IMR-90 (cell line): Measurements from ENCODE around the gene TMEM239. TPM values are rescaled to one million over a fixed set of nuclear protein-coding genes. Genes with fewer than 3 reads are reported as not detected.

Source experiments
- ATAC-seq: fragments of 200-7000 bp; cut with Tn5 transposase; 2 replicates; pipeline ENCODE4 v1.9.1; 2020; ENCODE audit warnings: low read depth, mild to moderate bottlenecking, moderate library complexity
- BruUV-seq: library from RNA; stranded (reverse); fragments of 400-500 nt; replicated peaks from 2 replicates; lab custom pipeline; 2021; lab: Mats Ljungman, UMichigan
- CTCF ChIA-PET: fragments of 300-600 bp; formaldehyde crosslinking; extraction: SDS; loops from one replicate; lab custom pipeline; 2021; ENCODE audit warnings: antibody characterized with exemption; lab: Yijun Ruan, JAX
- POLR2A ChIA-PET: fragments of 300-600 bp; sonication (Branson Sonifier 250); formaldehyde crosslinking; loops from one replicate; lab custom pipeline; 2022; ENCODE audit warnings: antibody characterized with exemption; ENCODE audit not compliant: unreplicated experiment; lab: Charles Lee
- DNase-seq: peaks from one replicate; pipeline ENCODE4 v3.0.0; 2013
- H2AFZ ChIP-seq: replicated peaks from 2 replicates; pipeline ENCODE3; 2013; ENCODE audit warnings: low read length, mild to moderate bottlenecking; ENCODE audit not compliant: poor library complexity
- H2AK5ac ChIP-seq: 2 replicates; pipeline ENCODE4 v1.6.1; 2013; ENCODE audit warnings: low read depth, low read length, inconsistent platforms
- H2AK9ac ChIP-seq: replicated peaks from 2 replicates; pipeline ENCODE3; 2013; ENCODE audit warnings: mild to moderate bottlenecking, low read depth, low read length, moderate library complexity; ENCODE audit not compliant: poor library complexity
- H2BK120ac ChIP-seq: 2 replicates; pipeline ENCODE4 v1.6.1; 2013; ENCODE audit warnings: low read depth, low read length, inconsistent platforms
- H2BK15ac ChIP-seq: 3 replicates; pipeline ENCODE4 v1.6.1; 2013; ENCODE audit warnings: low read depth, low read length, inconsistent platforms
- H2BK20ac ChIP-seq: 2 replicates; pipeline ENCODE4 v1.6.1; 2013; ENCODE audit warnings: low read depth, mild to moderate bottlenecking, inconsistent platforms, low read length, moderate library complexity
- H2BK5ac ChIP-seq: 2 replicates; pipeline ENCODE4 v1.6.1; 2013; ENCODE audit warnings: mild to moderate bottlenecking, low read depth, low read length, inconsistent platforms; ENCODE audit not compliant: poor library complexity, severe bottlenecking
- H3K14ac ChIP-seq: replicated peaks from 2 replicates; pipeline ENCODE4 v1.6.1; 2013; ENCODE audit warnings: low read depth, low read length, inconsistent platforms
- H3K18ac ChIP-seq: 2 replicates; pipeline ENCODE4 v1.6.1; 2013; ENCODE audit warnings: low read depth, low read length, control low read depth
- H3K23ac ChIP-seq: 2 replicates; pipeline ENCODE4 v1.6.1; 2013; ENCODE audit warnings: low read depth, low read length, inconsistent platforms
- H3K27ac ChIP-seq: 2 replicates; pipeline ENCODE4 v1.5.1; 2013; ENCODE audit warnings: mild to moderate bottlenecking, control low read depth, low read length; ENCODE audit not compliant: insufficient read depth
- H3K27me3 ChIP-seq: 2 replicates; pipeline ENCODE4 v1.6.1; 2013; ENCODE audit warnings: low read length; ENCODE audit not compliant: control insufficient read depth, insufficient read depth
- H3K36me3 ChIP-seq: 2 replicates; pipeline ENCODE4 v1.6.1; 2013; ENCODE audit warnings: low read length, mixed read lengths; ENCODE audit not compliant: control insufficient read depth, insufficient read depth
- H3K4ac ChIP-seq: 2 replicates; pipeline ENCODE4 v1.6.1; 2013; ENCODE audit warnings: low read depth, low read length, inconsistent platforms
- H3K4me1 ChIP-seq: 2 replicates; pipeline ENCODE4 v1.6.1; 2013; ENCODE audit warnings: low read length, mixed read lengths; ENCODE audit not compliant: control insufficient read depth, insufficient read depth
- H3K4me2 ChIP-seq: 2 replicates; pipeline ENCODE4 v1.6.1; 2013; ENCODE audit warnings: low read depth, mild to moderate bottlenecking, control low read depth, low read length, moderate library complexity
- H3K4me3 ChIP-seq: 2 replicates; pipeline ENCODE4 v1.5.1; 2013; ENCODE audit warnings: low read depth, mild to moderate bottlenecking, control low read depth, low read length, moderate library complexity; ENCODE audit not compliant: insufficient read depth
- H3K56ac ChIP-seq: 2 replicates; pipeline ENCODE4 v1.6.1; 2013; ENCODE audit warnings: low read length, inconsistent platforms; ENCODE audit not compliant: insufficient read depth; ENCODE audit errors: extremely low read depth
- H3K79me1 ChIP-seq, 2 experiments: 2 replicates each; pipeline ENCODE4 v1.6.1; 2013; ENCODE audit warnings: low read length in 2 of 2, inconsistent platforms in 1 of 2, low read depth in 1 of 2
- H3K9ac ChIP-seq: 2 replicates; pipeline ENCODE4 v1.6.1; 2013; ENCODE audit warnings: low read depth, low read length, control low read depth
- H3K9me1 ChIP-seq: 2 replicates; pipeline ENCODE4 v1.6.1; 2013; ENCODE audit warnings: low read length, inconsistent platforms; ENCODE audit not compliant: insufficient read depth
- H3K9me3 ChIP-seq: 2 replicates; pipeline ENCODE4 v1.6.1; 2013; ENCODE audit warnings: low read length; ENCODE audit not compliant: control insufficient read depth, insufficient read depth
- H4K20me1 ChIP-seq: 2 replicates; pipeline ENCODE4 v1.6.1; 2013; ENCODE audit warnings: low read length, inconsistent platforms; ENCODE audit not compliant: insufficient read depth
- H4K5ac ChIP-seq: 2 replicates; pipeline ENCODE4 v1.6.1; 2013; ENCODE audit warnings: mild to moderate bottlenecking, low read depth, low read length, control low read depth
- H4K8ac ChIP-seq, 2 experiments: 2 replicates each; pipeline ENCODE4 v1.6.1; 2013; ENCODE audit warnings: low read depth in 2 of 2, low read length in 2 of 2, control low read depth in 1 of 2, inconsistent platforms in 1 of 2
- H4K91ac ChIP-seq: 2 replicates; pipeline ENCODE4 v1.6.1; 2013; ENCODE audit warnings: low read depth, low read length, inconsistent platforms; ENCODE audit not compliant: insufficient read depth
- CHD1 ChIP-seq: IDR thresholded peaks from 2 replicates; pipeline ENCODE4 v1.6.1; 2012; ENCODE audit warnings: low read depth, low read length, improper control_type of control experiment
- ELK1 ChIP-seq: fragments of 150-350 bp; IDR thresholded peaks from 2 replicates; pipeline ENCODE4 v1.6.1; 2016; ENCODE audit warnings: low read depth, mild to moderate bottlenecking, low read length, moderate library complexity, borderline replicate concordance
- FOS ChIP-seq: fragments of 150-350 bp; IDR thresholded peaks from 2 replicates; pipeline ENCODE4 v1.6.1; 2016; ENCODE audit warnings: low read depth, low read length
- MAFK ChIP-seq: IDR thresholded peaks from 2 replicates; pipeline ENCODE4 v1.6.1; 2012; ENCODE audit warnings: low read depth, low read length, improper control_type of control experiment
- MAZ ChIP-seq: IDR thresholded peaks from 2 replicates; pipeline ENCODE4 v1.6.1; 2012; ENCODE audit warnings: low read depth, mild to moderate bottlenecking, low read length, improper control_type of control experiment, moderate library complexity, borderline replicate concordance
- MXI1 ChIP-seq: IDR thresholded peaks from 2 replicates; pipeline ENCODE4 v1.6.1; 2012; ENCODE audit warnings: low read depth, mild to moderate bottlenecking, low read length, moderate library complexity, borderline replicate concordance
- NFE2L2 ChIP-seq: fragments of 150-350 bp; IDR thresholded peaks from 2 replicates; pipeline ENCODE4 v1.6.1; 2016; ENCODE audit warnings: low read depth, mild to moderate bottlenecking, low read length
- POLR2A ChIP-seq: IDR thresholded peaks from 2 replicates; pipeline ENCODE4 v1.6.1; 2012; ENCODE audit warnings: mild to moderate bottlenecking, low read depth, low read length
- RFX5 ChIP-seq: IDR thresholded peaks from 2 replicates; pipeline ENCODE4 v1.8.0; 2012; ENCODE audit warnings: low read depth, mild to moderate bottlenecking, low read length, moderate library complexity
- WGBS, 2 experiments: methylation state at CpG; one replicate each; pipeline versions ENCODE4 v1.1.5 to v1.1.7; 2013; ENCODE audit warnings: missing lambda C conversion rate in 2 of 2; ENCODE audit not compliant: insufficient read length in 1 of 2; ENCODE audit errors: extremely low coverage in 2 of 2; 5-methylcytosine and 5-hydroxymethylcytosine counted together
- dilution Hi-C: fragments of 300-500 bp; cut with HindIII; formaldehyde crosslinking; loops from one replicate; pipeline ENCODE4 v1.14.3; 2018; ENCODE audit warnings: low sequenced_read_pairs; ENCODE audit not compliant: unreplicated experiment
- in situ Hi-C: fragments of 300-500 bp; cut with MboI; formaldehyde crosslinking; loops from 3 replicates; pipeline ENCODE4 v1.14.3; 2019; ENCODE audit warnings: low sequenced_read_pairs, inconsistent platforms, mixed read lengths
- intact Hi-C: fragments of 100-400 bp; cut with micrococcal nuclease; formaldehyde crosslinking; loops from 2 replicates; pipeline ENCODE4 v1.10.0; 2022
- polyA plus RNA-seq, 3 experiments: library from polyadenylated mRNA; depleted of rRNA; stranded (reverse); fragments of >200 nt; gene quantifications; 2 replicates each; pipeline ENCODE4 v1.2.3, GENCODE V29; 2012; ENCODE audit warnings: low replicate concordance in 1 of 3
- total RNA-seq: library from RNA; depleted of rRNA; stranded (reverse); fragments of >200 nt; gene quantifications from 2 replicates; pipeline ENCODE4 v1.2.3, GENCODE V29; 2012
- TF ChIP-seq, protein P1 (sequence below): conservative IDR thresholded peaks from 2 replicates; pipeline ENCODE4 v1.5.1; 2012; ENCODE audit warnings: mild to moderate bottlenecking, low read depth, low read length, improper control_type of control experiment

TMEM239 gene
- total and polyA plus RNA-seq, 2 of the 4 experiments (the other 2 are of a cell fraction): 0.32 TPM; not detected in 1

GRCh38 chr20:2851086-2851485 lies 34.9 kb downstream of the TMEM239 start:
- Histone ChIP-seq H4K5ac (no peak overlapping the region), H2BK120ac (no peak overlapping the region), H3K14ac (no peak overlapping the region), H3K9me3 (no peaks in the 10 kb centered on the region), H2BK20ac (no peak overlapping the region), H2AK5ac (no peak overlapping the region), H4K8ac (no peak overlapping the region), H4K91ac (no peak overlapping the region), H3K36me3 (peaks cover 2% of the 10 kb centered on the region; the same call in 1 of the 2 replicates), H3K9me1 (no peaks in the 10 kb centered on the region; the same call in 1 of the 2 replicates), H4K20me1 (peaks cover 8% of the 10 kb centered on the region; the same call in 1 of the 2 replicates), H3K4ac (no peak overlapping the region), H3K79me1 (peaks cover 3 to 38% of the 10 kb centered on the region in 2 experiments), H3K27me3 (no peaks in the 10 kb centered on the region), H2AFZ (no peak overlapping the region), H3K4me1 (peaks cover 3% of the 10 kb centered on the region; the same call in 1 of the 2 replicates), H3K23ac (no peak overlapping the region), H3K9ac (no peak overlapping the region), H2BK15ac (no peak overlapping the region), H3K27ac (no peak overlapping the region), H3K4me2 (no peak overlapping the region), H3K18ac (no peak overlapping the region), H3K56ac (no peak overlapping the region), H2AK9ac (no peak overlapping the region), H2BK5ac (no peak overlapping the region), H3K4me3 (no peak overlapping the region)
- ATAC-seq (no peak), DNase-seq (no peak)
- CTCF ChIA-PET: interaction anchor here (0.9 to 1.8 kb wide), 5 partner anchors 32 to 150 kb away, joined by 3 to 7 read pairs (median 3); no protein-coding TSS in a partner anchor
- no peak for TF ChIP-seq FOS
- TF ChIP-seq MXI1: no peak
- TF ChIP-seq POLR2A: no peak
- TF ChIP-seq CHD1: no peak
- TF ChIP-seq RFX5: no peak
- TF ChIP-seq ELK1: no peak
- TF ChIP-seq MAZ: no peak
- no peak for TF ChIP-seq NFE2L2
- TF ChIP-seq, protein P1, sequence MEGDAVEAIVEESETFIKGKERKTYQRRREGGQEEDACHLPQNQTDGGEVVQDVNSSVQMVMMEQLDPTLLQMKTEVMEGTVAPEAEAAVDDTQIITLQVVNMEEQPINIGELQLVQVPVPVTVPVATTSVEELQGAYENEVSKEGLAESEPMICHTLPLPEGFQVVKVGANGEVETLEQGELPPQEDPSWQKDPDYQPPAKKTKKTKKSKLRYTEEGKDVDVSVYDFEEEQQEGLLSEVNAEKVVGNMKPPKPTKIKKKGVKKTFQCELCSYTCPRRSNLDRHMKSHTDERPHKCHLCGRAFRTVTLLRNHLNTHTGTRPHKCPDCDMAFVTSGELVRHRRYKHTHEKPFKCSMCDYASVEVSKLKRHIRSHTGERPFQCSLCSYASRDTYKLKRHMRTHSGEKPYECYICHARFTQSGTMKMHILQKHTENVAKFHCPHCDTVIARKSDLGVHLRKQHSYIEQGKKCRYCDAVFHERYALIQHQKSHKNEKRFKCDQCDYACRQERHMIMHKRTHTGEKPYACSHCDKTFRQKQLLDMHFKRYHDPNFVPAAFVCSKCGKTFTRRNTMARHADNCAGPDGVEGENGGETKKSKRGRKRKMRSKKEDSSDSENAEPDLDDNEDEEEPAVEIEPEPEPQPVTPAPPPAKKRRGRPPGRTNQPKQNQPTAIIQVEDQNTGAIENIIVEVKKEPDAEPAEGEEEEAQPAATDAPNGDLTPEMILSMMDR: no peak
- TF ChIP-seq MAFK: no peak
- POLR2A ChIA-PET: no interaction called here
- dilution Hi-C loops (no loop called here), in situ Hi-C loops (loop anchor here (5.0 kb wide), 1 partner anchor 99 kb away; no protein-coding TSS in a partner anchor), intact Hi-C loops (no loop called here)
- 82% methylated on average over 5 of the region's 10 CpGs; no CpG with 5 or more reads in 1 of the 2 experiments for WGBS, 2 experiments
- no TSS peak for BruUV-seq
